Measurements from ENCODE around the gene GAS6.
"Not testable (repeated sequence)": the region's sequence is repeated elsewhere in the genome, so short reads cannot be mapped to it uniquely, and the experiment has no call there.

GAS6 gene

GRCh38 chr13:113863524-113864272 lies at the start of gene GAS6:
Gene GAS6, minus strand, starts transcription at chr13:113864076. Its CDS starts 156 bp downstream, at chr13:113863920.
- peak; percentile 81 for DNase-seq

GRCh38 chr13:113913408-113913807 lies 49.5 kb upstream of the GAS6 start:
- DNase-seq = not testable (repeated sequence)

- DNase-seq = no peak
Observed at GRCh38 chr13:113912596-113912995, 48.7 kb upstream of the GAS6 start.

- peak; percentile 97 for DNase-seq
Observed at GRCh38 chr13:113907635-113908617, 44.0 kb upstream of the GAS6 start.

GRCh38 chr13:113906571-113906970 lies 42.7 kb upstream of the GAS6 start:
- DNase-seq = peak; percentile 63

GRCh38 chr13:113905942-113906341 lies 42.1 kb upstream of the GAS6 start:
- DNase-seq = no peak

- DNase-seq = no peak
Observed at GRCh38 chr13:113905018-113905417, 41.1 kb upstream of the GAS6 start.

- no peak for DNase-seq
Observed at GRCh38 chr13:113904411-113904810, 40.5 kb upstream of the GAS6 start.

GRCh38 chr13:113903912-113904311 lies 40.0 kb upstream of the GAS6 start:
- no peak for DNase-seq

- no peak for DNase-seq
Observed at GRCh38 chr13:113902986-113903775, 39.3 kb upstream of the GAS6 start.

- DNase-seq = no peak
Observed at GRCh38 chr13:113902481-113902880, 38.6 kb upstream of the GAS6 start.

GRCh38 chr13:113901642-113902041 lies 37.8 kb upstream of the GAS6 start:
- DNase-seq = no peak

GRCh38 chr13:113901231-113901630 lies 37.4 kb upstream of the GAS6 start:
- DNase-seq = no peak

- no peak for DNase-seq
Observed at GRCh38 chr13:113900646-113901045, 36.8 kb upstream of the GAS6 start.

- DNase-seq = no peak
Observed at GRCh38 chr13:113898391-113898790, 34.5 kb upstream of the GAS6 start.

- no peak for DNase-seq
Observed at GRCh38 chr13:113897966-113898365, 34.1 kb upstream of the GAS6 start.

- no peak for DNase-seq
Observed at GRCh38 chr13:113897161-113897560, 33.3 kb upstream of the GAS6 start.

GRCh38 chr13:113895436-113895835 lies 31.6 kb upstream of the GAS6 start:
- DNase-seq = no peak

GRCh38 chr13:113890774-113891480 lies 27.1 kb upstream of the GAS6 start:
- no peak for DNase-seq

GRCh38 chr13:113889467-113889866 lies 25.6 kb upstream of the GAS6 start:
- DNase-seq = peak; percentile 64

GRCh38 chr13:113888701-113889330 lies 24.9 kb upstream of the GAS6 start:
- peak; percentile 56 for DNase-seq

GRCh38 chr13:113887700-113888201 lies 23.9 kb upstream of the GAS6 start:
- DNase-seq = no peak

Data from RPMI8226 (cell line).